Glutamatergic neuron (in vitro differentiated cells): Measurements from ENCODE around the gene ARHGAP28. TPM values are rescaled to one million over a fixed set of nuclear protein-coding genes. Genes with fewer than 3 reads are reported as not detected.
"Not testable (repeated sequence)": the region's sequence is repeated elsewhere in the genome, so short reads cannot be mapped to it uniquely, and the experiment has no call there.

Source experiments
- DNase-seq: peaks from one replicate; pipeline ENCODE4 v3.0.0; 2022
- H3K27ac Mint-ChIP-seq: one replicate; pipeline ENCODE4 v1.8.0; 2020; ENCODE audit warnings: mild to moderate bottlenecking, mixed read lengths, inconsistent platforms; ENCODE audit not compliant: unreplicated experiment
- H3K27me3 Mint-ChIP-seq: one replicate; pipeline ENCODE4 v1.8.0; 2020; ENCODE audit warnings: mild to moderate bottlenecking, moderate library complexity, mixed read lengths, inconsistent platforms; ENCODE audit not compliant: unreplicated experiment
- H3K36me3 Mint-ChIP-seq: one replicate; pipeline ENCODE4 v1.8.0; 2020; ENCODE audit warnings: mild to moderate bottlenecking, mixed read lengths, inconsistent platforms; ENCODE audit not compliant: unreplicated experiment
- H3K4me1 Mint-ChIP-seq: one replicate; pipeline ENCODE4 v1.8.0; 2020; ENCODE audit warnings: mild to moderate bottlenecking, low read depth, mixed read lengths, inconsistent platforms; ENCODE audit not compliant: unreplicated experiment
- H3K4me3 Mint-ChIP-seq: one replicate; pipeline ENCODE4 v1.8.0; 2020; ENCODE audit warnings: mild to moderate bottlenecking, mixed read lengths, inconsistent platforms; ENCODE audit not compliant: unreplicated experiment
- H3K9me3 Mint-ChIP-seq: one replicate; pipeline ENCODE4 v1.8.0; 2020; ENCODE audit warnings: mild to moderate bottlenecking, moderate library complexity, mixed read lengths, inconsistent platforms; ENCODE audit not compliant: unreplicated experiment
- CTCF ChIP-seq: fragments of 200-600 bp; sonication (generic); IDR thresholded peaks from one replicate; pipeline ENCODE4 v1.5.0; 2021; ENCODE audit not compliant: partially characterized antibody, unreplicated experiment
- total RNA-seq: library from RNA; stranded (reverse); fragmentation: NEBNext Ultra II Directional; extraction: Animal tissue kit (Norgen Biotek cat#: 25700); gene quantifications from one replicate; pipeline ENCODE4 v1.2.1, GENCODE V29; 2021; ENCODE audit not compliant: unreplicated experiment

ARHGAP28 gene
- total RNA-seq, 1 donor from 2014 or later = 36.8 TPM

- Mint-ChIP-seq H3K9me3 (no peaks in the 10 kb centered on the region), H3K4me1 (peaks cover 4% of the 10 kb centered on the region), H3K36me3 (no peaks in the 10 kb centered on the region), H3K27ac (no peak overlapping the region), H3K27me3 (no peaks in the 10 kb centered on the region), H3K4me3 (no peak overlapping the region)
- no peak for TF ChIP-seq CTCF
- DNase-seq = no peak
Measured at GRCh38 chr18:6819332-6819731, 89.8 kb downstream of the ARHGAP28 start.

DNA sequence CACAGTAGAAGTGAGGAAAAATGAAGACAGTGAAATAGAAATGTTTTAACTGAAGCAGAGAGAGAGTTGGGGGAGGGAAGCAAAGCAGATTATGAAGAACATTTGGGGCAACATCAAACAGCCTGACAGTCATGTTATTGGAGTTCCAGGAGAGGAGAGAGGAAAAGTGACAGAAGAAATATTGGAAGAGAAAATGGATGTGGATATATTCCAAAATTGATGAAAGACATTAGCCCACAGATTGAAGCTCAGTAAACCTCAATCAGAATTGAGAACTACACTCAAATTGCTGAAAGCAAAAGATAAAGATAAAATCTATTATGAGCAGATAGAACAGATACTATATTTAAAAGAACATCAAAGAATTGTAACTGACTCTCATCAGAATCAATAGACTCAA, 90.8 kb downstream of the ARHGAP28 start:
- Mint-ChIP-seq H3K36me3 (no peaks in the 10 kb centered on the region), H3K4me1 (peaks cover 4% of the 10 kb centered on the region)

GRCh38 chr18:6821356-6821755, 91.8 kb downstream of the ARHGAP28 start:
- DNase-seq = no peak
- no peak for TF ChIP-seq CTCF
- Mint-ChIP-seq H3K4me3 (no peak overlapping the region), H3K27ac (no peak overlapping the region), H3K36me3 (peaks cover 9% of the 10 kb centered on the region), H3K9me3 (no peaks in the 10 kb centered on the region), H3K4me1 (peaks cover 4% of the 10 kb centered on the region), H3K27me3 (no peaks in the 10 kb centered on the region)

More for the DNA sequence above, 90.8 kb downstream of the ARHGAP28 start:
- no peak overlapping the region for H3K27ac Mint-ChIP-seq
- no peak overlapping the region for H3K4me3 Mint-ChIP-seq
- TF ChIP-seq CTCF = no peak
- H3K9me3 Mint-ChIP-seq = no peaks in the 10 kb centered on the region
- H3K27me3 Mint-ChIP-seq = no peaks in the 10 kb centered on the region
- no peak for DNase-seq

DNA sequence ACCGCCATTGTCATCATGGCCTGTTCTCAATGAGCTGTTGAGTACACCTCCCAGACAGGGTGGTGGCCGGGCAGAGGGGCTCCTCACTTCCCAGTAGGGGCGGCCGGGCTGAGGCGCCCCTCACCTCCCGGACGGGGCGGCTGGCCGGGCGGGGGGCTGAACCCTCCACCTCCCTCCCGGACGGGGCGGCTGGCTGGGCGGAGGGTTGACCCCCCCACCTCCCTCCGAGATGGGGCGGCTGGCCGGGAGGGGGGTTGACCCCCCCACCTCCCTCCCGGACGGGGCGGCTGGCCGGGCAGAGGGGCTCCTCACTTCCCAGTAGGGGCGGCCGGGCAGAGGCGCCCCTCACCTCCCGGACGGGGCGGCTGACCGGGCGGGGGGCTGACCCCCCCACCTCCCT, 97.6 kb downstream of the ARHGAP28 start:
- H3K36me3 Mint-ChIP-seq = peaks cover 24% of the 10 kb centered on the region

DNA sequence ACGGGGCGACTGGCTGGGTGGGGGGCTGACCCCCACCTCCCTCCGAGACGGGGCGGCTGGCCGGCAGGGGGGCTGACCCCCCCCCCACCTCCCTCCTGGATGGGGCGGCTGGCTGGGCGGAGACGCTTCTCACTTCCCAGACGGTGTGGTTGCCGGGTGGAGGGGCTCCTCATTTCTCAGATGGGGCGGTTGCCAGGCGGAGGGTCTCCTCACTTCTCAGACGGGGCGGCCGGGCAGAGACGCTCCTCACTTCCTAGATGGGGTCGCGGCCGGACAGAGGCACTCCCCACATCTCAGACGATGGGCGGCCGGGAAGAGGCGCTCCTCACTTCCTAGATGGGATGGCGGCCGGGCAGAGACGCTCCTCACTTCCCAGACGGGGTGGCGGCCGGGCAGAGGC, 98.0 kb downstream of the ARHGAP28 start:
- H3K27ac Mint-ChIP-seq, H3K4me1 Mint-ChIP-seq, DNase-seq, H3K9me3 Mint-ChIP-seq, H3K27me3 Mint-ChIP-seq, H3K4me3 Mint-ChIP-seq: not testable (repeated sequence)
- H3K36me3 Mint-ChIP-seq = peaks cover 24% of the 10 kb centered on the region

More for the DNA sequence above, 97.6 kb downstream of the ARHGAP28 start:
- not testable (repeated sequence) for H3K4me3 Mint-ChIP-seq, H3K4me1 Mint-ChIP-seq, H3K27me3 Mint-ChIP-seq, DNase-seq, H3K9me3 Mint-ChIP-seq
- H3K27ac Mint-ChIP-seq = peak overlapping the region; percentile 43

- H3K27ac Mint-ChIP-seq = no peak overlapping the region
- no peak for TF ChIP-seq CTCF
- peaks cover 4% of the 10 kb centered on the region for H3K9me3 Mint-ChIP-seq
- DNase-seq = no peak
- no peaks in the 10 kb centered on the region for H3K27me3 Mint-ChIP-seq
- H3K4me3 Mint-ChIP-seq = no peak overlapping the region
- H3K4me1 Mint-ChIP-seq = no peaks in the 10 kb centered on the region
- H3K36me3 Mint-ChIP-seq = peaks cover 18% of the 10 kb centered on the region
Measured at GRCh38 chr18:6830916-6831315, 101.4 kb downstream of the ARHGAP28 start.
